Measurements from ENCODE around the gene GRPEL1. TPM values are rescaled to one million over a fixed set of nuclear protein-coding genes. Genes with fewer than 3 reads are reported as not detected.

Gene GRPEL1
- total RNA-seq, 1 experiment from 2014 or later, result 40.7 TPM

DNA sequence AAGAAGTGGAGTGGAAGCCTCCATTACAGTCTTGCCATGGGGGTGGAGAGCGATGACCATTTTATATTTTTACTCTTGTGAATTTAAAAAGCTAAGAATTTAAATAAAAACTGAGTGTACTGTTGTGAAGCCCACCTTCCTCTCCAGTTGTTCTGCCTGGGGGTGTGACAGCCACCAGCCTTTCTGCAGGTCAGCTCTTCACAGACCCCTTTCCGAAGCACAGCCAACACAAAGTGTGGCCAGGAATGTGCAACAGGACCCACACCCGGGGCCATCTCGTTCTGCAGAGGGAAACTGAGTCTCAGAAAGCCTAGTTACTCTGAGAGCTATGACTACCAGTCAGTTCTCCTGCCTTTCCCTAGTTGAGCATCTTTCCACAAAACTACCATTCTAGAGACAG lies 1.4 kb downstream of the GRPEL1 start:
- no peak overlapping the region for H3K27ac ChIP-seq (ENCODE audit: insufficient read length, low read depth, low read length)

More for the DNA sequence above, 1.4 kb downstream of the GRPEL1 start:
- peaks cover 4% of the 10 kb centered on the region for H3K4me1 ChIP-seq (ENCODE audit: insufficient read depth, low read length)
- no peak overlapping the region for H4K8ac ChIP-seq (replicated peaks; ENCODE audit: insufficient read length, low read depth, low read length)
- no peak overlapping the region for H2AFZ ChIP-seq (ENCODE audit: low read length)
- Mint-ChIP-seq H3K4me3 (peak overlapping the region; percentile 83 to 95), H3K36me3 (ENCODE audit: insufficient read depth in 1 of 3, low read depth in 3 of 3) (peaks cover 25 to 45% (median 37%) of the 10 kb centered on the region in 3 experiments), H3K27ac (no peak overlapping the region), H3K9me3 (no peaks in the 10 kb centered on the region), H3K4me1 (peaks cover 15 to 24% of the 10 kb centered on the region in 2 experiments), H3K27me3 (ENCODE audit: low read depth) (peaks cover 31% of the 10 kb centered on the region)
- no peak overlapping the region for H3K56ac ChIP-seq (ENCODE audit: insufficient read length, low read depth, low read length)
- no peak overlapping the region for H2BK12ac ChIP-seq (ENCODE audit: insufficient read length, low read depth, low read length)
- no peak overlapping the region for H3K9ac ChIP-seq (ENCODE audit: extremely low read depth, insufficient read length, low read length)
- no peak overlapping the region for H3K18ac ChIP-seq (ENCODE audit: insufficient read length, low read depth, low read length)
- TF ChIP-seq, protein P1, sequence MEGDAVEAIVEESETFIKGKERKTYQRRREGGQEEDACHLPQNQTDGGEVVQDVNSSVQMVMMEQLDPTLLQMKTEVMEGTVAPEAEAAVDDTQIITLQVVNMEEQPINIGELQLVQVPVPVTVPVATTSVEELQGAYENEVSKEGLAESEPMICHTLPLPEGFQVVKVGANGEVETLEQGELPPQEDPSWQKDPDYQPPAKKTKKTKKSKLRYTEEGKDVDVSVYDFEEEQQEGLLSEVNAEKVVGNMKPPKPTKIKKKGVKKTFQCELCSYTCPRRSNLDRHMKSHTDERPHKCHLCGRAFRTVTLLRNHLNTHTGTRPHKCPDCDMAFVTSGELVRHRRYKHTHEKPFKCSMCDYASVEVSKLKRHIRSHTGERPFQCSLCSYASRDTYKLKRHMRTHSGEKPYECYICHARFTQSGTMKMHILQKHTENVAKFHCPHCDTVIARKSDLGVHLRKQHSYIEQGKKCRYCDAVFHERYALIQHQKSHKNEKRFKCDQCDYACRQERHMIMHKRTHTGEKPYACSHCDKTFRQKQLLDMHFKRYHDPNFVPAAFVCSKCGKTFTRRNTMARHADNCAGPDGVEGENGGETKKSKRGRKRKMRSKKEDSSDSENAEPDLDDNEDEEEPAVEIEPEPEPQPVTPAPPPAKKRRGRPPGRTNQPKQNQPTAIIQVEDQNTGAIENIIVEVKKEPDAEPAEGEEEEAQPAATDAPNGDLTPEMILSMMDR (conservative IDR thresholded peaks at IDR 0.05), result no peak
- peaks cover 10% of the 10 kb centered on the region for H3K23me2 ChIP-seq (ENCODE audit: insufficient read length, low read depth, low read length, poor library complexity, severe bottlenecking)
- H3K27me3 ChIP-seq (ENCODE audit: insufficient read depth, low read length), result no peaks in the 10 kb centered on the region; the same call in 1 of the 2 replicates
- no peak overlapping the region for H2BK15ac ChIP-seq (ENCODE audit: low read depth, low read length)
- H2BK5ac ChIP-seq (ENCODE audit: insufficient read length, low read length), result no peak overlapping the region
- no peak overlapping the region for H3K4ac ChIP-seq (ENCODE audit: low read depth, low read length)
- no peak overlapping the region for H3K14ac ChIP-seq (ENCODE audit: insufficient read depth, low read length)
- peak overlapping the region; percentile 91 for H3K4me2 ChIP-seq (ENCODE audit: insufficient read depth, insufficient read length, low read length)
- no peak overlapping the region for H4K91ac ChIP-seq (ENCODE audit: insufficient read length, low read depth, low read length)
- no peaks in the 10 kb centered on the region for H4K20me1 ChIP-seq (ENCODE audit: control insufficient read depth, insufficient read depth, insufficient read length)
- H2BK20ac ChIP-seq (ENCODE audit: low read depth, low read length, poor library complexity, severe bottlenecking), result no peak overlapping the region
- no CpG with 5 or more reads among the region's 4 CpGs for WGBS (ENCODE audit: extremely low coverage, insufficient read length, low lambda C conversion rate)
- H4K5ac ChIP-seq (ENCODE audit: insufficient read length, low read depth, low read length), result no peak overlapping the region
- H2AK5ac ChIP-seq (ENCODE audit: insufficient read length, low read length), result no peak overlapping the region
- no peak overlapping the region for H2BK120ac ChIP-seq (ENCODE audit: low read depth, low read length, poor library complexity, severe bottlenecking)
- H3T11ph ChIP-seq (ENCODE audit: low read length), result no peak overlapping the region
- no peak overlapping the region for H3K23ac ChIP-seq (ENCODE audit: insufficient read length, low read depth, low read length)
- peaks cover 16% of the 10 kb centered on the region; the same call in 1 of the 2 replicates for H3K79me2 ChIP-seq (ENCODE audit: insufficient read depth, low read length)
- no peaks in the 10 kb centered on the region for H3K9me3 ChIP-seq (ENCODE audit: control insufficient read depth, low read depth, low read length)
- H3K79me1 ChIP-seq (ENCODE audit: insufficient read depth, low read depth, low read length, poor library complexity, severe bottlenecking), result peaks cover 13% of the 10 kb centered on the region
- DNase-seq, result no peak

Data from H9 (cell line).